GM12865 (cell line): ENCODE data around the gene NFKB1.
A peak's percentile ranks its signal among the peaks of the same experiment; 100 is the strongest.

Experiments
- DNase-seq: peaks from one replicate; pipeline ENCODE4 v3.0.0; 2010; ENCODE audit warnings: low read depth
- H3K4me3 ChIP-seq: 2 replicates; pipeline ENCODE4 v1.5.1; 2011; ENCODE audit warnings: mild to moderate bottlenecking, low read depth, low read length, control low read depth
- CTCF ChIP-seq: IDR thresholded peaks from 2 replicates; pipeline ENCODE4 v1.5.1; 2011; ENCODE audit warnings: low read length, control low read depth, low read depth, inconsistent platforms; ENCODE audit not compliant: insufficient read depth; ENCODE audit errors: missing control alignments

Gene NFKB1

GRCh38 chr4:102578819-102579218 lies 77.7 kb downstream of the NFKB1 start:
- no peak for TF ChIP-seq CTCF
- H3K4me3 ChIP-seq, result no peak overlapping the region
- no peak for DNase-seq

- TF ChIP-seq CTCF, result no peak
- no peak overlapping the region for H3K4me3 ChIP-seq
- no peak for DNase-seq
These were observed 78.8 kb downstream of the NFKB1 start for GRCh38 chr4:102579794-102580462.

GRCh38 chr4:102580463-102580842 lies 79.3 kb downstream of the NFKB1 start:
- no peak overlapping the region for H3K4me3 ChIP-seq
- DNase-seq, result peak; percentile 42
- TF ChIP-seq CTCF, result no peak

GRCh38 chr4:102584091-102584490 lies 82.9 kb downstream of the NFKB1 start:
- no peak for DNase-seq
- TF ChIP-seq CTCF, result no peak
- H3K4me3 ChIP-seq, result no peak overlapping the region

GRCh38 chr4:102585329-102585728 lies 84.2 kb downstream of the NFKB1 start:
- peak; percentile 61 for DNase-seq
- H3K4me3 ChIP-seq, result no peak overlapping the region
- no peak for TF ChIP-seq CTCF

- DNase-seq, result peak; percentile 46
- no peak overlapping the region for H3K4me3 ChIP-seq
- no peak for TF ChIP-seq CTCF
These were observed 85.0 kb downstream of the NFKB1 start for GRCh38 chr4:102586002-102586643.

DNA sequence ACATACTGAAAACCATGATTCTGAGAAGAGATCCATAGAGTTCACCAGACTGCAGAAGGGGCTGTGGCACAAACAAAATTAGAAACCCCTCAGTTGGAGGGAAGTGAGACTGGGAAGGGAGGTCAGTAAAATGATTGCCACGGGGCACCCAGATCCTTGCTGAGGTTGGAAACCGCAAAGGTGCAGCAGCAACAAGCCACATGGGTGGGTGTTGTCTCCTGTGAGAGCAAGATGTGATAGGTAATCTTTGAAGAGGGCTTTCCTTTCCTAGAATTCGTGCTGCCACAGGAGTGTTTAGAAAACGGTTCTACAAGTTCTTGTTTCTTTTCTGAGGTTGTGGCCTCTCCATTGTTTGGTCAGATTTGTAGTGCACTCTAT lies 85.5 kb downstream of the NFKB1 start:
- H3K4me3 ChIP-seq, result no peak overlapping the region
- no peak for TF ChIP-seq CTCF
- peak; percentile 60 for DNase-seq
